Lower leg skin (tissue), 3 donors: ENCODE measurements around the gene TPRN.

Source experiments
- CTCF ChIP-seq, 3 donors: fragments of 450-650 bp; IDR thresholded peaks; one replicate each; pipeline ENCODE4 v1.5.1; 2016; ENCODE audit warnings: antibody characterized with exemption in 3 of 3, mild to moderate bottlenecking in 3 of 3, moderate library complexity in 2 of 3
- POLR2A ChIP-seq, 2 donors: fragments of 450-650 bp; IDR thresholded peaks; one replicate each; pipeline ENCODE4 v1.6.1; 2016 to 2017; ENCODE audit warnings: antibody characterized with exemption in 2 of 2, mild to moderate bottlenecking in 1 of 2, moderate library complexity in 1 of 2

GRCh38 chr9:137240841-137241489 lies 40.4 kb upstream of the TPRN start, which contains the start of gene TUBB4B:
- TF ChIP-seq CTCF (IDR thresholded peaks at IDR 0.05) (no peak), POLR2A (IDR thresholded peaks at IDR 0.05) (peak in 1 of 2 donors; percentile 99)
